H9 (cell line): ENCODE data around the gene PRKCD. TPM values are rescaled to one million over a fixed set of nuclear protein-coding genes. Genes with fewer than 3 reads are reported as not detected.

Source experiments
- DNase-seq: peaks from one replicate; pipeline ENCODE4 v3.0.0-alpha.2; 2017
- H2AFZ ChIP-seq: one replicate; pipeline ENCODE4 v1.6.1; 2013; ENCODE audit warnings: mild to moderate bottlenecking, low read length, control low read depth, moderate library complexity
- H2AK5ac ChIP-seq: 2 replicates; pipeline ENCODE4 v1.6.1; 2013; ENCODE audit warnings: low read length, control low read depth, mixed read lengths; ENCODE audit not compliant: insufficient read length
- H2BK120ac ChIP-seq: one replicate; pipeline ENCODE4 v1.6.1; 2013; ENCODE audit warnings: low read depth, mild to moderate bottlenecking, low read length, control low read depth, inconsistent platforms; ENCODE audit not compliant: poor library complexity, severe bottlenecking
- H2BK12ac ChIP-seq: 2 replicates; pipeline ENCODE4 v1.6.1; 2013; ENCODE audit warnings: low read length, control low read depth, mixed read lengths, low read depth; ENCODE audit not compliant: insufficient read length
- H2BK15ac ChIP-seq: 2 replicates; pipeline ENCODE4 v1.6.1; 2013; ENCODE audit warnings: low read depth, low read length, control low read depth
- H2BK20ac ChIP-seq: one replicate; pipeline ENCODE4 v1.6.1; 2013; ENCODE audit warnings: low read depth, mild to moderate bottlenecking, low read length, control low read depth, inconsistent platforms; ENCODE audit not compliant: poor library complexity, severe bottlenecking
- H2BK5ac ChIP-seq: 2 replicates; pipeline ENCODE4 v1.6.1; 2013; ENCODE audit warnings: low read length, control low read depth, mixed read lengths; ENCODE audit not compliant: insufficient read length
- H3K14ac ChIP-seq: 2 replicates; pipeline ENCODE4 v1.6.1; 2013; ENCODE audit warnings: low read length, control low read depth; ENCODE audit not compliant: insufficient read depth
- H3K18ac ChIP-seq: 2 replicates; pipeline ENCODE4 v1.6.1; 2013; ENCODE audit warnings: low read depth, mild to moderate bottlenecking, mixed read lengths, low read length, control low read depth; ENCODE audit not compliant: insufficient read length
- H3K23ac ChIP-seq: 2 replicates; pipeline ENCODE4 v1.6.1; 2013; ENCODE audit warnings: low read length, control low read depth, mixed read lengths, low read depth; ENCODE audit not compliant: insufficient read length
- H3K23me2 ChIP-seq: 2 replicates; pipeline ENCODE4 v1.6.1; 2013; ENCODE audit warnings: low read depth, mild to moderate bottlenecking, mixed read lengths, low read length, control low read depth; ENCODE audit not compliant: insufficient read length, poor library complexity, severe bottlenecking
- H3K27ac ChIP-seq: 2 replicates; pipeline ENCODE4 v1.5.1; 2013; ENCODE audit warnings: low read length, control low read depth, mixed read lengths, low read depth; ENCODE audit not compliant: insufficient read length
- H3K27me3 ChIP-seq: 2 replicates; pipeline ENCODE4 v1.6.1; 2013; ENCODE audit warnings: low read length, control low read depth, inconsistent platforms; ENCODE audit not compliant: insufficient read depth
- H3K4ac ChIP-seq: 2 replicates; pipeline ENCODE4 v1.6.1; 2013; ENCODE audit warnings: low read depth, mild to moderate bottlenecking, control low read depth, inconsistent platforms, low read length, moderate library complexity
- H3K4me1 ChIP-seq: 2 replicates; pipeline ENCODE4 v1.6.1; 2013; ENCODE audit warnings: low read length, control low read depth, inconsistent platforms; ENCODE audit not compliant: insufficient read depth
- H3K4me2 ChIP-seq: 2 replicates; pipeline ENCODE4 v1.6.1; 2013; ENCODE audit warnings: low read length, control low read depth, mixed read lengths; ENCODE audit not compliant: insufficient read length, insufficient read depth
- H3K56ac ChIP-seq: 2 replicates; pipeline ENCODE4 v1.6.1; 2013; ENCODE audit warnings: low read depth, mild to moderate bottlenecking, mixed read lengths, low read length, control low read depth; ENCODE audit not compliant: insufficient read length
- H3K79me1 ChIP-seq: 2 replicates; pipeline ENCODE4 v1.6.1; 2013; ENCODE audit warnings: low read depth, mild to moderate bottlenecking, moderate library complexity, low read length, control low read depth, inconsistent platforms; ENCODE audit not compliant: insufficient read depth, poor library complexity, severe bottlenecking
- H3K79me2 ChIP-seq: 2 replicates; pipeline ENCODE4 v1.6.1; 2013; ENCODE audit warnings: low read length, control low read depth, inconsistent platforms; ENCODE audit not compliant: insufficient read depth
- H3K9ac ChIP-seq: 2 replicates; pipeline ENCODE4 v1.6.1; 2013; ENCODE audit warnings: low read length, control low read depth, mixed read lengths; ENCODE audit not compliant: insufficient read length; ENCODE audit errors: extremely low read depth
- H3K9me3 ChIP-seq: one replicate; pipeline ENCODE4 v1.6.1; 2013; ENCODE audit warnings: low read depth, low read length, inconsistent platforms; ENCODE audit not compliant: control insufficient read depth
- H3T11ph ChIP-seq: one replicate; pipeline ENCODE4 v1.6.1; 2013; ENCODE audit warnings: mild to moderate bottlenecking, low read length, control low read depth, inconsistent platforms
- H4K20me1 ChIP-seq: one replicate; pipeline ENCODE4 v1.6.1; 2013; ENCODE audit not compliant: control insufficient read depth, insufficient read length, insufficient read depth
- H4K5ac ChIP-seq: 2 replicates; pipeline ENCODE4 v1.6.1; 2013; ENCODE audit warnings: low read depth, mild to moderate bottlenecking, mixed read lengths, low read length, control low read depth; ENCODE audit not compliant: insufficient read length
- H4K8ac ChIP-seq: replicated peaks from 2 replicates; pipeline ENCODE4 v1.6.1; 2013; ENCODE audit warnings: low read length, control low read depth, mixed read lengths, low read depth; ENCODE audit not compliant: insufficient read length
- H4K91ac ChIP-seq: 2 replicates; pipeline ENCODE4 v1.6.1; 2013; ENCODE audit warnings: low read depth, mild to moderate bottlenecking, moderate library complexity, mixed read lengths, low read length, control low read depth; ENCODE audit not compliant: insufficient read length
- H3K27ac Mint-ChIP-seq, 3 experiments: 2 replicates in 2 of 3; 3 replicates in 1 of 3; pipeline ENCODE4 v1.8.0; 2020 to 2021; ENCODE audit warnings: mixed read lengths in 3 of 3, mild to moderate bottlenecking in 1 of 3, moderate library complexity in 1 of 3
- H3K27me3 Mint-ChIP-seq: 2 replicates; pipeline ENCODE4 v1.8.0; 2021; ENCODE audit warnings: low read depth, mild to moderate bottlenecking, moderate library complexity, mixed read lengths
- H3K36me3 Mint-ChIP-seq, 3 experiments: 2 replicates in 2 of 3; 3 replicates in 1 of 3; pipeline ENCODE4 v1.8.0; 2020 to 2021; ENCODE audit warnings: low read depth in 3 of 3, mixed read lengths in 3 of 3; ENCODE audit not compliant: insufficient read depth in 1 of 3
- H3K4me1 Mint-ChIP-seq, 2 experiments: 2 replicates each; pipeline ENCODE4 v1.8.0; 2020; ENCODE audit warnings: mixed read lengths in 2 of 2
- H3K4me3 Mint-ChIP-seq, 2 experiments: 2 replicates in 1 of 2; 3 replicates in 1 of 2; pipeline ENCODE4 v1.8.0; 2020 to 2021; ENCODE audit warnings: mild to moderate bottlenecking in 2 of 2, mixed read lengths in 2 of 2, moderate library complexity in 1 of 2
- H3K9me3 Mint-ChIP-seq, 2 experiments: 2 replicates in 1 of 2; 3 replicates in 1 of 2; pipeline ENCODE4 v1.8.0; 2020; ENCODE audit warnings: mild to moderate bottlenecking in 2 of 2, mixed read lengths in 2 of 2, moderate library complexity in 1 of 2
- CTCF ChIP-seq: fragments of 200-600 bp; sonication (generic); conservative IDR thresholded peaks from 3 replicates; pipeline ENCODE4 v1.8.0; 2021; ENCODE audit warnings: antibody characterized with exemption, mild to moderate bottlenecking
- WGBS: extraction: QIAGEN DNeasy Blood & Tissue Kit; methylation state at CpG from one replicate; pipeline ENCODE4 v1.1.7; 2013; ENCODE audit warnings: missing lambda C conversion rate, low lambda C conversion rate, mixed read lengths; ENCODE audit not compliant: insufficient read length; ENCODE audit errors: extremely low coverage; 5-methylcytosine and 5-hydroxymethylcytosine counted together
- total RNA-seq: library from RNA; stranded (reverse); gene quantifications from 2 replicates; pipeline ENCODE4 v1.2.1, GENCODE V29; 2021

PRKCD gene
- total RNA-seq, 1 experiment from 2014 or later: 23.7 TPM

- no peak for TF ChIP-seq CTCF
- H2BK20ac ChIP-seq: no peak overlapping the region
- H3K9me3 Mint-ChIP-seq: no peaks in the 10 kb centered on the region
- H3K56ac ChIP-seq: no peak overlapping the region
- H4K5ac ChIP-seq: no peak overlapping the region
- H4K20me1 ChIP-seq: no peaks in the 10 kb centered on the region
- no peak overlapping the region for H3T11ph ChIP-seq
- 80% methylated on average over 1 of the region's 4 CpGs for WGBS
- no peak overlapping the region for H3K27ac ChIP-seq
- H4K91ac ChIP-seq: no peak overlapping the region
- H3K27me3 Mint-ChIP-seq: peaks cover 2% of the 10 kb centered on the region; the same call in 1 of the 2 replicates
- no peak overlapping the region for H2AK5ac ChIP-seq
- H3K4me1 Mint-ChIP-seq: peaks cover 6% of the 10 kb centered on the region in 2 experiments; a peak in 3 of 4 replicates
- H3K4me1 ChIP-seq: no peaks in the 10 kb centered on the region
- no peak for DNase-seq
- no peak overlapping the region for H2BK12ac ChIP-seq
- H3K4ac ChIP-seq: no peak overlapping the region
- no peak overlapping the region for H3K18ac ChIP-seq
- no peak overlapping the region for H2AFZ ChIP-seq
- H3K23me2 ChIP-seq: no peaks in the 10 kb centered on the region
- no peak overlapping the region for H4K8ac ChIP-seq
- H3K9me3 ChIP-seq: no peaks in the 10 kb centered on the region
- no peak overlapping the region for H3K14ac ChIP-seq
- H2BK5ac ChIP-seq: no peak overlapping the region
- H3K27ac Mint-ChIP-seq: no peak overlapping the region
- H3K4me3 Mint-ChIP-seq: no peak overlapping the region
- H3K79me2 ChIP-seq: no peaks in the 10 kb centered on the region
- H2BK120ac ChIP-seq: no peak overlapping the region
- no peaks in the 10 kb centered on the region for H3K36me3 Mint-ChIP-seq
- no peaks in the 10 kb centered on the region for H3K27me3 ChIP-seq
- no peak overlapping the region for H3K23ac ChIP-seq
- no peak overlapping the region for H2BK15ac ChIP-seq
- no peaks in the 10 kb centered on the region for H3K79me1 ChIP-seq
- H3K9ac ChIP-seq: no peak overlapping the region
- H3K4me2 ChIP-seq: no peak overlapping the region
These were observed 23.1 kb upstream of the PRKCD start for GRCh38 chr3:53137835-53138446.
